Progenitor cell of endocrine pancreas (in vitro differentiated cells): ENCODE results near the gene HYAL2. TPM values are rescaled to one million over a fixed set of nuclear protein-coding genes. Genes with fewer than 3 reads are reported as not detected.

Experiments used
- DNase-seq: peaks from one replicate; pipeline ENCODE4 v3.0.0; 2021; ENCODE audit warnings: low spot score; ENCODE audit not compliant: unreplicated experiment
- H3K27ac Mint-ChIP-seq: 2 replicates; pipeline ENCODE4 v1.8.0; 2021; ENCODE audit warnings: mild to moderate bottlenecking, moderate library complexity, mixed read lengths
- H3K27me3 Mint-ChIP-seq: 2 replicates; pipeline ENCODE4 v1.8.0; 2021; ENCODE audit warnings: mixed read lengths
- H3K36me3 Mint-ChIP-seq: 2 replicates; pipeline ENCODE4 v1.8.0; 2022; ENCODE audit warnings: mixed read lengths; ENCODE audit not compliant: insufficient read depth
- H3K4me1 Mint-ChIP-seq: 2 replicates; pipeline ENCODE4 v1.8.0; 2021; ENCODE audit warnings: low read depth, mixed read lengths
- H3K4me3 Mint-ChIP-seq: 2 replicates; pipeline ENCODE4 v1.8.0; 2021; ENCODE audit warnings: low read depth, mild to moderate bottlenecking, moderate library complexity, mixed read lengths
- H3K9me3 Mint-ChIP-seq: 2 replicates; pipeline ENCODE4 v1.8.0; 2021; ENCODE audit warnings: low read depth, mixed read lengths
- CTCF ChIP-seq: fragments of 200-600 bp; sonication (generic); IDR thresholded peaks from one replicate; pipeline ENCODE4 v1.5.0; 2021; ENCODE audit warnings: antibody characterized with exemption, mild to moderate bottlenecking; ENCODE audit not compliant: unreplicated experiment
- total RNA-seq: library from RNA; stranded (reverse); gene quantifications from 2 replicates; pipeline ENCODE4 v1.2.1, GENCODE V29; 2021

The HYAL2 gene
- total RNA-seq, 1 donor from 2014 or later: 77.9 TPM

- H3K4me3 Mint-ChIP-seq: peak overlapping the region; percentile 94
- no peak for DNase-seq
- peaks cover 2% of the 10 kb centered on the region for H3K36me3 Mint-ChIP-seq
- no peak overlapping the region for H3K27ac Mint-ChIP-seq
- peaks cover 27% of the 10 kb centered on the region for H3K4me1 Mint-ChIP-seq
- no peaks in the 10 kb centered on the region for H3K27me3 Mint-ChIP-seq
- no peaks in the 10 kb centered on the region for H3K9me3 Mint-ChIP-seq
- no peak for TF ChIP-seq CTCF
Observed at GRCh38 chr3:50357481-50357880, 34.9 kb upstream of the HYAL2 start.

- peaks cover 27% of the 10 kb centered on the region for H3K4me1 Mint-ChIP-seq
- peak overlapping the region; percentile 94 for H3K4me3 Mint-ChIP-seq
- TF ChIP-seq CTCF: no peak
- no peaks in the 10 kb centered on the region for H3K9me3 Mint-ChIP-seq
- no peak for DNase-seq
- no peak overlapping the region for H3K27ac Mint-ChIP-seq
- H3K27me3 Mint-ChIP-seq: no peaks in the 10 kb centered on the region
- H3K36me3 Mint-ChIP-seq: peaks cover 2% of the 10 kb centered on the region
Observed at GRCh38 chr3:50356553-50356952, 34.0 kb upstream of the HYAL2 start.

GRCh38 chr3:50355829-50356552 lies 33.4 kb upstream of the HYAL2 start:
- Mint-ChIP-seq H3K27ac (no peak overlapping the region), H3K27me3 (no peaks in the 10 kb centered on the region), H3K9me3 (no peaks in the 10 kb centered on the region), H3K36me3 (peaks cover 2% of the 10 kb centered on the region), H3K4me1 (peaks cover 33% of the 10 kb centered on the region), H3K4me3 (peak overlapping the region; percentile 94)
- no peak for DNase-seq
- no peak for TF ChIP-seq CTCF

- DNase-seq: no peak
- Mint-ChIP-seq H3K9me3 (no peaks in the 10 kb centered on the region), H3K4me1 (peaks cover 39% of the 10 kb centered on the region), H3K27ac (no peak overlapping the region), H3K4me3 (no peak overlapping the region), H3K36me3 (peaks cover 2% of the 10 kb centered on the region), H3K27me3 (no peaks in the 10 kb centered on the region)
- TF ChIP-seq CTCF: no peak
Observed at GRCh38 chr3:50354850-50355249, 32.3 kb upstream of the HYAL2 start.

GRCh38 chr3:50354186-50354764 lies 31.7 kb upstream of the HYAL2 start:
- TF ChIP-seq CTCF: no peak
- Mint-ChIP-seq H3K9me3 (no peaks in the 10 kb centered on the region), H3K4me3 (no peak overlapping the region), H3K27me3 (no peaks in the 10 kb centered on the region), H3K4me1 (peaks cover 40% of the 10 kb centered on the region), H3K27ac (no peak overlapping the region), H3K36me3 (peaks cover 2% of the 10 kb centered on the region)
- no peak for DNase-seq
